COLO829 (cell line): ENCODE results near the gene HSPB9.
"Not testable (repeated sequence)": the region's sequence is repeated elsewhere in the genome, so short reads cannot be mapped to it uniquely, and the experiment has no call there.

ENCODE experiments used
- DNase-seq: peaks from one replicate; pipeline ENCODE4 v3.0.0; 2012; ENCODE audit warnings: low spot score

Gene HSPB9

DNA sequence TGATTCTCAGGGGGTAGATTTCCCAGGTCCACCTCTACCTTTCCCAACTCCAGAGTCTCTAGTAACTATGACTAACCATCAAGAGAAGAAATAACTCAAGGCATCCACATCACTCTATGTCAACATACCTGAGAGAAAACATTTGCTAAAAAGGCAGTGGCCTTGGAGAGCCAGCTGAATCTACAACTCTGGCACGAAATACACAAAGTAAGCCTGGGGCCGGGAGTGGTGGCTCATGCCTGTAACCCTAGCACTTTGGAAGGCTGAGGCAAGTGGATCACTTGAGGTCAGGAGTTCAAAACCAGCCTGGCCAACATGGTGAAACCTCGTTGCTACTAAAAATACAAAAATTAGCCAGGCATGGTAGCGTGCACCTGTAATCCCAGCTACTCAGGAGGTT is 20.5 kb downstream of the HSPB9 start:
- DNase-seq, result not testable (repeated sequence)

DNA sequence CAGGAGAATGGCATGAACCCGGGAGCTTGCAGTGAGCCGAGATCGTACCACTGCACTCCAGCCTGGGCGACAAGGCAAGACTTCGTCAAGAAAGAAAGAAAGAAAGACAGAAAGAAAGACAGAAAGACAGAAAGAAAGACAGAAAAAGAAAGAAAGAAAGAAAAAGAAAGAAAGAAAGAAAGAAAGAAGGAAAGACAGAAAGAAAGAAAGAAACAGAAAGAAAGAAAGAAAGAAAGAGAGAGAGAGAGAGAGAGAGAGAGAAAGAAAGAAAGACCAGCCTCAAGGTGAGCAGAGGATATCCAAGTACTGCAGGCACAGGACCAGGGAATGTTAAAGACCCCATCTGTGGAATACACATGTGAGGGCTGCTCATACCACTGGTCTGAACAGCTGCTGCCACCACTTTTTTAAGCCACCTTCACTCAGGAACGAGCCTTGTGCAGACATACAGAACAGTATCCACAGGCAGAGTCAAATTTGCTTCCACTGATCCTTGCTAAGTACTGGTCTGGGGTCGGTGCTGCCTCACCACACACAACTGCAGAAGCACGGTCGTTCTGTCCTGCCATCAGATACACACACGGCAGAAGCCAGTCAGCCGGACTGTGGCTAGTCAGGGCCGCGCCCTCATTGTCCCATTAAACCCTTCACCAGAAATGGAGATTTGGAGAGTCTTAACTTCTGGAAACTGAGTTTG is 24.5 kb downstream of the HSPB9 start:
- no peak for DNase-seq

DNA sequence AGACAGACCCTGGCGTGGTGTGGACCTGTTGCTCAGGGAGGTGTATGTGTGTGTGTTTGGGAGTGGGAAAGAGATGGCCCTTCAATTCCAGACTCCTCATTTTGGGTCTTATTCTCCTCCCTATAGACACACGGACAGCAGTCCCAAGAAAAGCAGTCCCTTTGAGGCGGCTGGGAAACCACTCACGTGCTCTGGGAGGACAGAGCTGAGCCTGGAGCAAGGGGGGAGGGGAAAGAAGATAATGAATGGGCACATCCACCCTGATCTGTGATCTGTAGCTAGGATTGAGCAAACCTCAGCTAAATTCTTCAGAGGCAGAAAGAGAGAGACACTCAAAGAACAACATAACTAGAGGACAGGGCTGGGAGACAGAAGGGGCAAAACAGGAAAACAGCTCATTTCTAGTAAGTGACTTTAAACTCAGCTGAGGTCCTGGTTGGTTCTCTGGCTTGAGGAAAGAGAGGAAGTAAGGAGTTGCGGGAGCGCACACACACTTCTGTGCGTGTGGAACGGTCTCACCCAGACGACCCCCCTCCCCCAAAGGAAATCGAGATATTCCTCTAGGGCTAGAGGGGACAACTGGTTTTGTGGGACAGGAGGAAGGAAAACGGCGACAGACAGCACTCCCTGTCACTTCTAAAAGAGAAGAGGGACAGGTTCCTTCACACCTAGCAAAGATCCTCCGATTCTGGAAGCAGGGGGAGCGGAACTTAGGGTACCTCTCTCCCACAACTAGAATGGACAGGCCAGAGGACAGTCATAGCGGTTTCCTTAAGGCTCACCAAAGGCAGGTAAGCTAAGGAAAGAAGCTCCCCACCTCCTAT is 31.5 kb downstream of the HSPB9 start:
- peak; percentile 31 for DNase-seq

DNA sequence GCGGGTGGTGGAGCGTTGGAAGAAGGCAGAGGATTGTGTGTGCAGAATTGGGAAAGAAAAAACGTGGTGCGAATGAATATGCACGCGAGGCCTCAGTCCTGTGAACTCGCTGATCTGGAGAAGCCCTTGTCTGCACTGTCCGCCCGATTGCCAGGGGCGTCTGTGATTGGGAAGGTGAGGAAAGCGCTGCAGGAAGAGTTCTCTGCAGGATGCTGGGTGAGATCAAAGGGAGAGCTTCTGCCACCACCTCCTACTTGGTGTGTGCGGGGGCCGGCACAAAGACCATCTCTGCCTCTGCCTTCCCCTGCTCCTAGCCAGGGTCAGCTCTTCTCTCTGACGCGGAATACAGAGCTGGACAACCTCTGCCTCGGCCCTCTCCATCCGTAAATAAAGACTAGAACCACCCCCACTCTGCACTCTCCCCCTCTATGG is 33.0 kb downstream of the HSPB9 start:
- no peak for DNase-seq

DNA sequence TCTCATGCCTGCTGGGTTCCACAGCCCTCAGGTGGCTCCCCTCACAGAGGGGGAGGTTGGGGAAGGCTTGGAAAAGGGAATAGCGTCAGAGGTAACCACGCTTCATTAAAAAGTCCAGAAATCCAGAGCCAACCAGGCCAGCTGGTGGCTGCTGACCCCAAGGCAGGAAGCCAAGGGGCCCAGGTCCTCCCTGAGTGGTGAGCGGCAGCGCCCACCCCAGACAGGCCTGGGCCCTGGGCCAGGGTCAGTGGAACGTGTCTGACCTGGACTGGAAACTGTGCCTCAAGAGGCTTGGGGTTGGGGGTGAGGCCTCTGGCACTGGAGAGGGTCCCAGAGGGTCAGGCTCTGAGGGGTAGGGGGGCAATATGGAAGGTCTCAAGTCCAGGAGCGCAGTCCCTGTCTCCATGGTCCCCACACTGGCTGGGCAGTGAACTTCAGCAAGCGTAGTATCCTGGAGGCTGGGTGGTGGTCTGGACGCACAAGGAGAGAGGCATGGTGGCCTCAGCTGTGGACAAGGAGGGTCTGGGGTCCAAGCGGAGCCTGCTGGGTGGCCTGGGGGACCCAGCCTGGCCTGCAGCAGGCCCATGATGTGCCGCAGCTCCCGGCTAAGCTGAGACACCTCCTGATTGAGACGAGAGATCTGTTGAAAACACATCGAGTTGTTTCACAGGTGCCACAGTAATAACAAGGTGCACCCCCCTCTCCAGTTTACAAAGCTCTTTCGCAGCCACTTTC is 37.4 kb downstream of the HSPB9 start:
- no peak for DNase-seq

GRCh38 chr17:42160531-42160910 is 37.9 kb downstream of the HSPB9 start:
- no peak for DNase-seq

GRCh38 chr17:42163113-42163512 is 40.5 kb downstream of the HSPB9 start:
- DNase-seq, result no peak

DNA sequence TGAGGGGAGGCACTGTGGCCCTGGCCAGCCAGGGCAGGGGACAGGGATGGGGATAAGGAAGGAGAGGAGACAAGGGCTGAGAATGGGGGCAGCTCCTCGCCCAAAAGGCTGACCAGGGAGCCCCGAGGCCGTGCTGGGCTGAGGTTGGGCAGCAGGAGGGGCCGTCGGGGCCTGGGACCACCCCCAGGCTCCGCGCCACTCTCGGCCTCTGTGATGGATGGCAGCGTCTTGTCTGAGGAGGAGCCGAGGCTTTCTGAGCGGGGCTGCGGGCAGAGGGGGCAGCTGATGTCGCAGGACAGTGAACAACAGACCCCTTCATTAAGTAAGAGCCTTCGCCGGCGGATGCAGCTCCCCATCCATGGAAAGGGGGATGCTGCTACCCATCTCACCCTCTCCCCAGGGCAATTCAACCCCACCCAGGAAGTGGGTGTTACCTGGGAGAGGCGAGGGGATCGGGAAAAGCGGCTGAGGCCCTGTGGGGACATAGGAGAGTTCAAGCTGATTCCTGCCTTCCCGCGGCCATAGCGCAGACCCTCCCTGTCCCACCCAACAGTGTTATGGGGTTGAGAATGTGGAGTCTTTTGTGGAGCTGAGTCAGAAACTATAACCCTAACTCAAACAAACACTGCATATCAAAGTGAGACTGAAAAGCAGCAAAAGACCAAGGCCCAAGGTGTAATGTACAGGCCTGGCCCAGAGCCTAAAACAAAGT is 41.2 kb downstream of the HSPB9 start:
- DNase-seq, result no peak

DNA sequence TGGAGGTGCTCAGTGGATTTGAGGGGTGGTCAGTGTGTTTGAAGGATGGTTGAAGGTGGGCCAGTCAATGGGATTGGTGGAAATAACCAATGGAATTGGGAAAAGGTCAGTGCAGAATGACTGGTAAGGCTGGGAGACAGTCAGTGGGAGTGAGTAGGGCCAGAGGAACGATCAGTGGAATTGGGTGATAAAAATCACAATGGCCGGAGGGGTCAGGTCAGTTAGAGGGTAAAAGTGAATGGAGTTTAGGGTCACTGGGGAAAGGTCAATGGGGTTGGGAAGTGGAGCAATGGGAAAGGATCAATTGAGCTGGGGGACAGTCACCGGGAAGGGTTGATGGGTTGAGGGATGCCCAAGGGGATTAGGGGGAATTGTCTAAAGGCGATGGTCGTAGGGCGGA is 43.1 kb downstream of the HSPB9 start:
- no peak for DNase-seq

- DNase-seq, result no peak
These were observed 43.7 kb downstream of the HSPB9 start for GRCh38 chr17:42166196-42166763.

GRCh38 chr17:42167807-42168206 is 45.2 kb downstream of the HSPB9 start:
- no peak for DNase-seq

- DNase-seq, result no peak
These were observed 46.7 kb downstream of the HSPB9 start for GRCh38 chr17:42169351-42169750.

GRCh38 chr17:42171831-42172230 is 49.2 kb downstream of the HSPB9 start:
- no peak for DNase-seq
